Liver (tissue), 10 donors: ENCODE data around the gene TP63. TPM values are rescaled to one million over a fixed set of nuclear protein-coding genes. Genes with fewer than 3 reads are reported as not detected.
A peak's percentile ranks its signal among the peaks of the same experiment; 100 is the strongest.

Source experiments
- DNase-seq: peaks from one replicate; pipeline ENCODE4 v3.0.0-alpha.2; 2017; ENCODE audit warnings: low spot score
- H3K27ac ChIP-seq, 2 donors: one replicate each; pipeline ENCODE4 v1.7.0; 2013; ENCODE audit warnings: inconsistent platforms in 2 of 2, low read length in 2 of 2, control low read depth in 1 of 2, low read depth in 1 of 2, mild to moderate bottlenecking in 1 of 2
- H3K27me3 ChIP-seq, 4 donors: one replicate each; pipeline versions ENCODE4 v1.6.1 to v1.7.0; 2013; ENCODE audit warnings: low read length in 3 of 4, inconsistent platforms in 1 of 4, mild to moderate bottlenecking in 1 of 4, moderate library complexity in 1 of 4; ENCODE audit not compliant: control insufficient read depth in 4 of 4, insufficient read depth in 4 of 4
- H3K36me3 ChIP-seq, 4 donors: one replicate each; pipeline versions ENCODE4 v1.6.1 to v1.7.0; 2013; ENCODE audit warnings: low read length in 3 of 4, mild to moderate bottlenecking in 3 of 4, low read depth in 1 of 4, moderate library complexity in 1 of 4; ENCODE audit not compliant: control insufficient read depth in 4 of 4, insufficient read depth in 3 of 4
- H3K4me1 ChIP-seq, 4 donors: one replicate each; pipeline versions ENCODE4 v1.6.1 to v1.7.0; 2013; ENCODE audit warnings: low read length in 3 of 4, mild to moderate bottlenecking in 3 of 4, moderate library complexity in 1 of 4; ENCODE audit not compliant: control insufficient read depth in 4 of 4, insufficient read depth in 4 of 4
- H3K4me3 ChIP-seq, 3 donors: one replicate each; pipeline versions ENCODE4 v1.6.1 to v1.7.0; 2013; ENCODE audit warnings: low read length in 3 of 3, control low read depth in 1 of 3, low read depth in 1 of 3, mild to moderate bottlenecking in 1 of 3
- H3K9ac ChIP-seq, 2 donors: one replicate each; pipeline ENCODE4 v1.7.0; 2013; ENCODE audit warnings: low read length in 2 of 2, mild to moderate bottlenecking in 2 of 2, moderate library complexity in 2 of 2, control low read depth in 1 of 2, low read depth in 1 of 2
- H3K9me3 ChIP-seq, 4 donors: one replicate each; pipeline versions ENCODE4 v1.6.1 to v1.7.0; 2013; ENCODE audit warnings: low read length in 3 of 4; ENCODE audit not compliant: control insufficient read depth in 4 of 4
- HNF4A ChIP-seq, 2 donors: conservative IDR thresholded peaks; 2 replicates each; pipeline ENCODE4 v1.6.1; 2016; ENCODE audit warnings: antibody characterized with exemption in 2 of 2, mild to moderate bottlenecking in 2 of 2
- JUND ChIP-seq, 2 donors: IDR thresholded peaks; 2 replicates each; pipeline ENCODE4 v1.6.1; 2016; ENCODE audit warnings: antibody characterized with exemption in 2 of 2
- RXRA ChIP-seq, 2 donors: IDR thresholded peaks; 2 replicates each; pipeline ENCODE4 v1.6.1; 2017 to 2018; ENCODE audit warnings: antibody characterized with exemption in 2 of 2, mild to moderate bottlenecking in 1 of 2
- WGBS: extraction: QIAGEN DNeasy Blood & Tissue Kit; methylation state at CpG from one replicate; pipeline ENCODE4 v1.1.7; 2013; 5-methylcytosine and 5-hydroxymethylcytosine counted together
- polyA plus RNA-seq, 2 donors: library from polyadenylated mRNA; stranded (reverse) in 1 of 2; unstranded in 1 of 2; fragments of 200-250 nt in 1 of 2; fragments of >200 nt in 1 of 2; fragmentation: Nextera tagmentation in 1 of 2; extraction: Ambion mirVana in 1 of 2; gene quantifications; one replicate each; pipeline versions ENCODE4 v1.2.1 to v1.2.3, GENCODE V29; 2013 to 2015
- small RNA-seq: library from RNA; depleted of rRNA; stranded (forward); fragments of <200 nt; gene quantifications from one replicate; pipeline ENCODE3, GENCODE V24; 2014
- total RNA-seq, 2 donors: library from RNA; depleted of rRNA; stranded (reverse); fragments of >200 nt; gene quantifications; one replicate each; pipeline ENCODE4 v1.2.3, GENCODE V29; 2014
- TF ChIP-seq, protein P1 (sequence below): IDR thresholded peaks from 2 replicates; pipeline ENCODE4 v1.6.1; 2016; ENCODE audit warnings: antibody characterized with exemption, mild to moderate bottlenecking
- donor health status: healthy.
- donor health status: healthy.
- donor health status: healthy.
- donor health status: healthy.
- donor health status: healthy.

Gene TP63
- total and polyA plus RNA-seq, 4 donors, result under 0.01 to 0.08 (median 0.05) TPM; not detected in 1

DNA sequence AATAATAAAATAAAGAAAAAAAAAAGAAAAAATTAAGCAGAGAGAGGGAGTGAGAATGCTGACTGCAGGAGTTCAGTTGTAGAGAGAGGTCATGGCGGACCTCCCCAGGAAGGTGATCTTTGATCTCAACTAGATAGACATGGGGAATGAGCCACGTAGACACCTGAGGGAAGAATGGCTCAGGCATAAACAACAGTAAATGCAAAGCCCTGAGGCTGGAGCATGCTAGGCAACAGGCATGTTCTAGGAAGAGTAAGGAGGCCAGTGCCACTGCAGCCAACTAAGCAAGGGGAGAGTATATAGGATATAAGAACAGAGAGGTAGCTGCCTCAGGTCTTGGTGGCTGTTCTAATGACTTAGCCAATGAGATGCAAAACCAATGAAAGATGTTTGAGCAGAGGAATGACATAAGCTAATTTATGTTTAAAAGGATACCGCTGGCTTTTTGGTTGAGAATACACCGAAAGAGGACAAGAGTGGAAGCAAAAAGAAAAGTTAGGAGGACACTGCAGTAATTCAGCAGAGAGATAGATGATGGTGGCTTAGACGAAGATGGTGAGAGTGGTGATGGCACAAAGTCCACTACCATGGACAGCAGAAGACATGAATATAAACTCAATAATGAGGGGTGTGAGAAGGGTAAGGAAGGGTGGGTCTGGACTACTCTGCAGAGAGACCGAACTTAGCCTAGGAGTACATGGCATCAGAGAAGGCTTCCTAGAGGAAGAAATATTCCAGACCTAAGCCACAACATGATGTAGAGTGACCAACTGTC is 314.9 kb downstream of the TP63 start:
- 94% methylated on average over 6 of the region's 6 CpGs for WGBS
- H3K36me3 ChIP-seq, result no peaks in the 10 kb centered on the region
- no peaks in the 10 kb centered on the region for H3K27me3 ChIP-seq
- no peak overlapping the region for H3K27ac ChIP-seq
- H3K4me3 ChIP-seq, result no peak overlapping the region
- H3K4me1 ChIP-seq, result peaks cover 0 to 7% (median 4%) of the 10 kb centered on the region in 4 donors
- no peaks in the 10 kb centered on the region for H3K9me3 ChIP-seq
- TF ChIP-seq JUND (IDR thresholded peaks at IDR 0.05), result no peak
- TF ChIP-seq RXRA (IDR thresholded peaks at IDR 0.05), result no peak
- no peak for TF ChIP-seq HNF4A (conservative IDR thresholded peaks at IDR 0.05)
- TF ChIP-seq, protein P1, sequence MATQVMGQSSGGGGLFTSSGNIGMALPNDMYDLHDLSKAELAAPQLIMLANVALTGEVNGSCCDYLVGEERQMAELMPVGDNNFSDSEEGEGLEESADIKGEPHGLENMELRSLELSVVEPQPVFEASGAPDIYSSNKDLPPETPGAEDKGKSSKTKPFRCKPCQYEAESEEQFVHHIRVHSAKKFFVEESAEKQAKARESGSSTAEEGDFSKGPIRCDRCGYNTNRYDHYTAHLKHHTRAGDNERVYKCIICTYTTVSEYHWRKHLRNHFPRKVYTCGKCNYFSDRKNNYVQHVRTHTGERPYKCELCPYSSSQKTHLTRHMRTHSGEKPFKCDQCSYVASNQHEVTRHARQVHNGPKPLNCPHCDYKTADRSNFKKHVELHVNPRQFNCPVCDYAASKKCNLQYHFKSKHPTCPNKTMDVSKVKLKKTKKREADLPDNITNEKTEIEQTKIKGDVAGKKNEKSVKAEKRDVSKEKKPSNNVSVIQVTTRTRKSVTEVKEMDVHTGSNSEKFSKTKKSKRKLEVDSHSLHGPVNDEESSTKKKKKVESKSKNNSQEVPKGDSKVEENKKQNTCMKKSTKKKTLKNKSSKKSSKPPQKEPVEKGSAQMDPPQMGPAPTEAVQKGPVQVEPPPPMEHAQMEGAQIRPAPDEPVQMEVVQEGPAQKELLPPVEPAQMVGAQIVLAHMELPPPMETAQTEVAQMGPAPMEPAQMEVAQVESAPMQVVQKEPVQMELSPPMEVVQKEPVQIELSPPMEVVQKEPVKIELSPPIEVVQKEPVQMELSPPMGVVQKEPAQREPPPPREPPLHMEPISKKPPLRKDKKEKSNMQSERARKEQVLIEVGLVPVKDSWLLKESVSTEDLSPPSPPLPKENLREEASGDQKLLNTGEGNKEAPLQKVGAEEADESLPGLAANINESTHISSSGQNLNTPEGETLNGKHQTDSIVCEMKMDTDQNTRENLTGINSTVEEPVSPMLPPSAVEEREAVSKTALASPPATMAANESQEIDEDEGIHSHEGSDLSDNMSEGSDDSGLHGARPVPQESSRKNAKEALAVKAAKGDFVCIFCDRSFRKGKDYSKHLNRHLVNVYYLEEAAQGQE, result peak; percentile 34
- no peak overlapping the region for H3K9ac ChIP-seq
- DNase-seq, result no peak

Small RNA genes within 50 kb of the gene (small RNA-seq; reads per million reads assigned to genes)
- gene AC078809.1 (not detected), gene MIR944 (not detected)
